H1 (cell line): ENCODE measurements around the gene KPNA1. TPM values are rescaled to one million over a fixed set of nuclear protein-coding genes. Genes with fewer than 3 reads are reported as not detected.

Source experiments
- BACH1 ChIP-seq: IDR thresholded peaks from 2 replicates; pipeline ENCODE4 v1.6.1; 2012; ENCODE audit warnings: low read length, improper control_type of control experiment
- CHD1 ChIP-seq: IDR thresholded peaks from 2 replicates; pipeline ENCODE4 v1.6.1; 2012; ENCODE audit warnings: low read depth, low read length, improper control_type of control experiment
- CHD7 ChIP-seq: fragments of 300-600 bp; sonication (generic); IDR thresholded peaks from 2 replicates; pipeline ENCODE4 v1.7.1; 2012; ENCODE audit warnings: low read length, moderate library complexity, mild to moderate bottlenecking, inconsistent platforms; ENCODE audit not compliant: insufficient replicate concordance
- CTBP2 ChIP-seq: IDR thresholded peaks from 2 replicates; pipeline ENCODE4 v1.7.0; 2011; ENCODE audit warnings: borderline replicate concordance, mild to moderate bottlenecking, moderate library complexity, mixed read lengths, low read length; ENCODE audit not compliant: insufficient read depth, insufficient read length
- GABPA ChIP-seq: IDR thresholded peaks from 2 replicates; pipeline ENCODE4 v1.6.1; 2011; ENCODE audit warnings: mild to moderate bottlenecking, low read length, moderate library complexity, borderline replicate concordance; ENCODE audit not compliant: insufficient read depth
- HDAC2 ChIP-seq, 2 experiments: fragments of 300-600 bp in 1 of 2; sonication (generic) in 1 of 2; IDR thresholded peaks; 2 replicates each; pipeline ENCODE4 v1.6.1; 2011 to 2012; ENCODE audit warnings: low read depth in 2 of 2, low read length in 2 of 2, mild to moderate bottlenecking in 2 of 2, moderate library complexity in 2 of 2, borderline replicate concordance in 1 of 2, inconsistent platforms in 1 of 2
- RAD21 ChIP-seq, 2 experiments: IDR thresholded peaks in 1 of 2; conservative IDR thresholded peaks in 1 of 2; 2 replicates each; pipeline ENCODE4 v1.6.1; 2011; ENCODE audit warnings: low read depth in 2 of 2, low read length in 2 of 2, improper control_type of control experiment in 1 of 2, inconsistent platforms in 1 of 2, mild to moderate bottlenecking in 1 of 2, moderate library complexity in 1 of 2
- RFX5 ChIP-seq: IDR thresholded peaks from 2 replicates; pipeline ENCODE4 v1.6.1; 2011; ENCODE audit warnings: low read depth, low read length, improper control_type of control experiment, borderline replicate concordance
- SUZ12 ChIP-seq: fragments of 200-600 bp; sonication (generic); IDR thresholded peaks from 2 replicates; pipeline ENCODE4 v1.6.1; 2012; ENCODE audit warnings: mild to moderate bottlenecking, inconsistent platforms, low read length, moderate library complexity, mixed read lengths
- polyA plus RNA-seq, 7 experiments: library from polyadenylated mRNA; depleted of rRNA in 3 of 7; stranded (reverse) in 5 of 7; unstranded in 2 of 7; fragments of >200 nt in 5 of 7; fragments of 200-250 nt in 2 of 7; gene quantifications; 1 replicate in 5 of 7; 2 replicates in 1 of 7; 4 replicates in 1 of 7; pipeline versions ENCODE4 v1.2.1 to v1.2.3, GENCODE V29; 2011 to 2013; ENCODE audit warnings: missing spikeins in 2 of 7, mixed read lengths in 2 of 7
- total RNA-seq: library from RNA; stranded (reverse); fragmentation: NEBNext Ultra II Directional; extraction: Animal tissue kit (Norgen Biotek cat#: 25700); gene quantifications from 2 replicates; pipeline ENCODE4 v1.2.1, GENCODE V29; 2021

Gene KPNA1
- total and polyA plus RNA-seq, 2 of the 8 experiments (the other 6 are each of a cell fraction or from before 2014, with no cell fraction given), result 14.8 to 63.0 TPM

- TF ChIP-seq GABPA (no peak), BACH1 (no peak), CHD1 (no peak), CTBP2 (no peak), CHD7 (no peak), RFX5 (no peak), RAD21 (IDR thresholded peaks at IDR 0.05 in 1 of 2, conservative IDR thresholded peaks at IDR 0.05 in 1 of 2; ENCODE audit: low read depth in 2 of 2, low read length in 2 of 2) (no peak), SUZ12 (no peak), HDAC2 (IDR thresholded peaks at IDR 0.05; ENCODE audit: borderline replicate concordance in 1 of 2, low read depth in 2 of 2, low read length in 2 of 2) (no peak)
Measured at GRCh38 chr3:122555275-122556071, 40.7 kb upstream of the KPNA1 start (continued).
